B cell (primary cell): ENCODE data around the gene CST9. TPM values are rescaled to one million over a fixed set of nuclear protein-coding genes. Genes with fewer than 3 reads are reported as not detected.

Experiments
- ATAC-seq: fragments of 200-7000 bp; cut with Tn5 transposase; one replicate; pipeline ENCODE4 v1.10.0; 2021; ENCODE audit warnings: low read depth, mild to moderate bottlenecking, moderate number of reproducible peaks, moderate library complexity
- CTCF ChIA-PET: fragments of 350-600 bp; sonication (Branson Sonifier 250); formaldehyde crosslinking; loops from one replicate; lab custom pipeline; 2021; ENCODE audit warnings: antibody characterized with exemption, inconsistent platforms; lab: Charles Lee
- POLR2A ChIA-PET: fragments of 350-600 bp; sonication (Branson Sonifier 250); formaldehyde crosslinking; loops from one replicate; lab custom pipeline; 2021; ENCODE audit warnings: antibody characterized with exemption; lab: Charles Lee
- DNase-seq: peaks from one replicate; pipeline ENCODE4 v3.0.0; 2013
- H2AFZ ChIP-seq: 2 replicates; pipeline ENCODE4 v1.6.1; 2012; ENCODE audit warnings: mild to moderate bottlenecking, low read depth, low read length; ENCODE audit not compliant: insufficient read depth, poor library complexity, severe bottlenecking
- H3K27ac ChIP-seq, 2 donors: 1 replicate in 1 of 2; 2 replicates in 1 of 2; pipeline ENCODE4 v1.5.1; 2012 to 2013; ENCODE audit warnings: low read length in 2 of 2, mild to moderate bottlenecking in 2 of 2, moderate library complexity in 1 of 2
- H3K27me3 ChIP-seq, 4 experiments: fragments of 200-600 bp in 1 of 4; sonication (generic) in 1 of 4; replicated peaks in 1 of 4; 1 replicate in 2 of 4; 2 replicates in 2 of 4; pipeline versions ENCODE4 v1.6.1 to v1.7.0; 2013 to 2016; ENCODE audit warnings: low read length in 3 of 4, mild to moderate bottlenecking in 2 of 4, mixed read lengths in 1 of 4, moderate library complexity in 1 of 4; ENCODE audit not compliant: insufficient read depth in 4 of 4, control insufficient read depth in 3 of 4; ENCODE audit errors: control extremely low read depth in 1 of 4
- H3K36me3 ChIP-seq, 2 experiments: replicated peaks in 1 of 2; 1 replicate in 1 of 2; 2 replicates in 1 of 2; pipeline versions ENCODE4 v1.6.1 to v1.7.1; 2013; ENCODE audit warnings: low read length in 1 of 2; ENCODE audit not compliant: insufficient read depth in 2 of 2, control insufficient read depth in 1 of 2; ENCODE audit errors: control extremely low read depth in 1 of 2, extremely low read depth in 1 of 2
- H3K4me1 ChIP-seq, 2 donors: fragments of 200-600 bp in 1 of 2; sonication (generic) in 1 of 2; 1 replicate in 1 of 2; 2 replicates in 1 of 2; pipeline versions ENCODE4 v1.5.1 to v1.6.1; 2013 to 2017; ENCODE audit warnings: low read length in 2 of 2; ENCODE audit not compliant: control insufficient read depth in 2 of 2, insufficient read depth in 2 of 2
- H3K4me2 ChIP-seq: replicated peaks from 2 replicates; pipeline ENCODE3; 2012; ENCODE audit warnings: mild to moderate bottlenecking, low read depth, low read length; ENCODE audit not compliant: poor library complexity, severe bottlenecking
- H3K4me3 ChIP-seq, 5 experiments: fragments of 200-600 bp in 1 of 5; sonication (generic) in 1 of 5; 1 replicate in 3 of 5; 2 replicates in 2 of 5; pipeline versions ENCODE4 v1.5.1 to v1.7.0; 2011 to 2016; ENCODE audit warnings: low read length in 4 of 5, mild to moderate bottlenecking in 4 of 5, low read depth in 2 of 5, control low read depth in 1 of 5, moderate library complexity in 1 of 5; ENCODE audit not compliant: insufficient read depth in 1 of 5; ENCODE audit errors: control extremely low read depth in 1 of 5, extremely low read depth in 1 of 5
- H3K79me2 ChIP-seq: fragments of 200-600 bp; sonication (generic); one replicate; pipeline ENCODE4 v1.6.0; 2016; ENCODE audit warnings: low read length; ENCODE audit not compliant: control insufficient read depth, insufficient read depth
- H3K9ac ChIP-seq: fragments of 200-600 bp; sonication (generic); 2 replicates; pipeline ENCODE4 v1.6.1; 2017; ENCODE audit warnings: mild to moderate bottlenecking, low read length, moderate library complexity
- H3K9me3 ChIP-seq, 3 donors: one replicate each; pipeline versions ENCODE4 v1.6.1 to v1.7.1; 2013; ENCODE audit warnings: low read length in 2 of 3; ENCODE audit not compliant: control insufficient read depth in 2 of 3, insufficient read depth in 1 of 3; ENCODE audit errors: control extremely low read depth in 1 of 3
- H4K20me1 ChIP-seq: 2 replicates; pipeline ENCODE4 v1.6.0; 2012; ENCODE audit warnings: mild to moderate bottlenecking, low read length; ENCODE audit not compliant: insufficient read depth, control insufficient read depth, poor library complexity, severe bottlenecking
- H3K27ac Mint-ChIP-seq: one replicate; pipeline ENCODE4 v1.8.0; 2021; ENCODE audit warnings: mixed read lengths
- H3K27me3 Mint-ChIP-seq: one replicate; pipeline ENCODE4 v1.8.0; 2021; ENCODE audit warnings: mixed read lengths
- H3K4me1 Mint-ChIP-seq: one replicate; pipeline ENCODE4 v1.8.0; 2021; ENCODE audit warnings: mixed read lengths
- H3K4me3 Mint-ChIP-seq: one replicate; pipeline ENCODE4 v1.8.0; 2021; ENCODE audit warnings: mixed read lengths
- H3K9me3 Mint-ChIP-seq: one replicate; pipeline ENCODE4 v1.8.0; 2022; ENCODE audit warnings: mixed read lengths; ENCODE audit not compliant: insufficient read depth
- EZH2 ChIP-seq: IDR thresholded peaks from 2 replicates; pipeline ENCODE4 v1.6.1; 2012; ENCODE audit warnings: borderline replicate concordance, low read depth, mild to moderate bottlenecking, moderate library complexity, low read length; ENCODE audit not compliant: insufficient read depth, poor library complexity, severe bottlenecking
- WGBS: methylation state at CpG from one replicate; pipeline ENCODE4 v1.1.5; 2013; ENCODE audit warnings: missing lambda C conversion rate; ENCODE audit not compliant: insufficient coverage; 5-methylcytosine and 5-hydroxymethylcytosine counted together
- intact Hi-C: fragments of 100-400 bp; cut with micrococcal nuclease; formaldehyde crosslinking; loops from one replicate; pipeline ENCODE4 v1.10.0; 2022
- polyA plus RNA-seq: library from polyadenylated mRNA; depleted of rRNA; stranded (reverse); fragments of >200 nt; gene quantifications from 2 replicates; pipeline ENCODE4 v1.2.3, GENCODE V29; 2012
- total RNA-seq, 2 donors: library from RNA; stranded (reverse); fragments of 120-200 nt in 1 of 2; gene quantifications; 1 replicate in 1 of 2; 2 replicates in 1 of 2; pipeline versions ENCODE4 v1.2.3 to v1.2.4, GENCODE V29; 2013 to 2022
- TF ChIP-seq, protein P1 (sequence below): fragments of 200-600 bp; IDR thresholded peaks from one replicate; pipeline ENCODE4 v1.8.0; 2022; ENCODE audit warnings: antibody characterized with exemption, mild to moderate bottlenecking

Gene CST9
- total and polyA plus RNA-seq, 2 donors (not counting 1 experiment from before 2014, with no cell fraction given): not detected

DNA sequence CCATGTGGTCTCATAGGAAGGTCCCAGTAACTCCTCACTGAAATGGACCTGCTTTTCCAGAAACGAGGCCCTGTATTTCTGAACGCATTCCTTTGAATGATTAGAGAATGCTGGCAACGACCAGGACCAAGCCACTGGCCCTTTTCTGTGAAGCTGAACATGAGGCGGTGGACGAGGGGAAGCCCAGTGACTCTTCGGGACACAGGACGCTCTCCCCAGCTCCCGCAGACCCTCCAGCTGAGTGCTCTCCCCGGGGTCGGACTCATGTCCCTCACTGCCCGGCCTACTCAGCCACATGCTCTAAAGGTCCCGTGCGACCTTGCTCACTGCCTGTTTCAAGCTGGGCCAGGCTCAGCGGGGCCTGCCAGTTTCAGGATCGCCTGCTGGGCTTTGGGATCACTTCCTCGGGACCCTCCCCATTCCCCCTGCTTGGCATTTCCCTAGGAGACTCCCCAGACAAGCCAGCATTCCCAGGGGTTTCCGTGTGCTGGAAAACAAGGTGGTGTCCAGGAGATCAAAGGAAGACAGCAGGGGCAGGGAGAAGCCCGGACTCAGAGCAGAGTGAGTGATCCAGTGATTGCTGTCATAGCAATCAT, 2.6 kb upstream of the CST9 start:
- no peaks in the 10 kb centered on the region for H3K4me1 Mint-ChIP-seq
- no peaks in the 10 kb centered on the region for H3K27me3 ChIP-seq
- CTCF ChIA-PET: no interaction called here
- no peaks in the 10 kb centered on the region for H3K4me1 ChIP-seq
- H3K36me3 ChIP-seq: no peaks in the 10 kb centered on the region
- ATAC-seq: no peak
- H3K9ac ChIP-seq: no peak overlapping the region
- H3K79me2 ChIP-seq: no peaks in the 10 kb centered on the region
- POLR2A ChIA-PET: no interaction called here
- intact Hi-C loops: loop anchor here (5.0 kb wide), 3 partner anchors 166 to 1271 kb away; no protein-coding TSS in a partner anchor
- H3K4me3 ChIP-seq: no peak overlapping the region
- no peaks in the 10 kb centered on the region for H3K9me3 ChIP-seq
- H3K4me3 Mint-ChIP-seq: no peak overlapping the region
- WGBS: 85% methylated on average over 16 of the region's 18 CpGs
- no peaks in the 10 kb centered on the region for H3K9me3 Mint-ChIP-seq
- no peak overlapping the region for H2AFZ ChIP-seq
- H3K4me2 ChIP-seq: no peak overlapping the region
- H3K27me3 Mint-ChIP-seq: peaks cover 3% of the 10 kb centered on the region
- no peaks in the 10 kb centered on the region for H4K20me1 ChIP-seq
- no peak overlapping the region for H3K27ac ChIP-seq
- no peak for TF ChIP-seq EZH2
- TF ChIP-seq, protein P1, sequence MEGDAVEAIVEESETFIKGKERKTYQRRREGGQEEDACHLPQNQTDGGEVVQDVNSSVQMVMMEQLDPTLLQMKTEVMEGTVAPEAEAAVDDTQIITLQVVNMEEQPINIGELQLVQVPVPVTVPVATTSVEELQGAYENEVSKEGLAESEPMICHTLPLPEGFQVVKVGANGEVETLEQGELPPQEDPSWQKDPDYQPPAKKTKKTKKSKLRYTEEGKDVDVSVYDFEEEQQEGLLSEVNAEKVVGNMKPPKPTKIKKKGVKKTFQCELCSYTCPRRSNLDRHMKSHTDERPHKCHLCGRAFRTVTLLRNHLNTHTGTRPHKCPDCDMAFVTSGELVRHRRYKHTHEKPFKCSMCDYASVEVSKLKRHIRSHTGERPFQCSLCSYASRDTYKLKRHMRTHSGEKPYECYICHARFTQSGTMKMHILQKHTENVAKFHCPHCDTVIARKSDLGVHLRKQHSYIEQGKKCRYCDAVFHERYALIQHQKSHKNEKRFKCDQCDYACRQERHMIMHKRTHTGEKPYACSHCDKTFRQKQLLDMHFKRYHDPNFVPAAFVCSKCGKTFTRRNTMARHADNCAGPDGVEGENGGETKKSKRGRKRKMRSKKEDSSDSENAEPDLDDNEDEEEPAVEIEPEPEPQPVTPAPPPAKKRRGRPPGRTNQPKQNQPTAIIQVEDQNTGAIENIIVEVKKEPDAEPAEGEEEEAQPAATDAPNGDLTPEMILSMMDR: no peak
- DNase-seq: no peak
- no peak overlapping the region for H3K27ac Mint-ChIP-seq

DNA sequence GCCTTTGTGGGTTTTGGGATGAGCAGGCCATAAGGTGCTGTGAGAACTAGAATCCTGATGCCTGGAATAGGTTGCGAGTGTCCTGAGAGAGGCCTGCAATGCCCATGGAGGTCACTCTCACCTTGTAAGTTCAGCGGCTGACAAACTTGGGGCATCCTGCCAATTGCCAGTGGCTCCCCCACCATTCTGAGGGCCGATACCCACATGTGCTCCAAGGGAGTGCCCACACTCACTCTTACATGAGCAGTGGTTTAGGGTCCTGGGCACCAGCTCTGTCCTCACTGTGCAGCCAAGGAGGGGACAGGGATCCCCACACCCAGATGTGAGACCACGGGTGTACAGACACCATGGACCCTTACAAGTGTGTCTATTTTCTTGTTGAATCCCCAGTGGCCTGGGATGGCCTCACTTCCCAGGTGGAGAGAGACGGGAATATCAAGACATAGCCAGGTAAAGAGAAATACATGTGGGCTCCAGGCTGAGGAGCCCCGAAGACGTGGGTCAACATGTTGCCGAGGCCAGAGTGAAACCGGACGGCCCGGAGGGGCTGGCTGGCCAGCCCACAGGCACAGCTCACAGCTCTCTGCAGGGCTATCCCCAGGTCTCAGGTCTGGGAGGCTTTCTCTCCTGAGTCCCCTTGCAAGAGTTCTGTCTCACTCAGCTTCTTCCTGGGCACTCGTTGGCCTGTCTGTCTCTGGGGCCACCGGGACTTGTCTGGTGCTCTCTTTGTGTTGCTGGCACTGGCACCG, 2.0 kb upstream of the CST9 start:
- no peak for ATAC-seq
- Histone ChIP-seq H3K4me1 (no peaks in the 10 kb centered on the region), H3K79me2 (no peaks in the 10 kb centered on the region), H3K9me3 (no peaks in the 10 kb centered on the region), H3K36me3 (no peaks in the 10 kb centered on the region), H3K27ac (no peak overlapping the region), H3K9ac (no peak overlapping the region), H2AFZ (no peak overlapping the region), H3K27me3 (no peaks in the 10 kb centered on the region), H4K20me1 (no peaks in the 10 kb centered on the region), H3K4me3 (no peak overlapping the region), H3K4me2 (no peak overlapping the region)
- TF ChIP-seq, protein P1: no peak
- TF ChIP-seq EZH2: no peak
- intact Hi-C loops: loop anchor here (5.0 kb wide), 3 partner anchors 165 to 1270 kb away; no protein-coding TSS in a partner anchor
- Mint-ChIP-seq H3K4me1 (no peaks in the 10 kb centered on the region), H3K27ac (no peak overlapping the region), H3K9me3 (no peaks in the 10 kb centered on the region), H3K4me3 (no peak overlapping the region), H3K27me3 (peaks cover 3% of the 10 kb centered on the region)
- ChIA-PET CTCF (interaction anchor here (0.8 to 1.6 kb wide), 3 partner anchors 916 to 1268 kb away, joined by 3 to 8 read pairs (median 5); no protein-coding TSS in a partner anchor), POLR2A (no interaction called here)
- no peak for DNase-seq
- 91% methylated on average over 14 of the region's 14 CpGs for WGBS
